HUES6 (cell line): ENCODE measurements around the gene PEX12.
"Not testable (repeated sequence)": the region's sequence is repeated elsewhere in the genome, so short reads cannot be mapped to it uniquely, and the experiment has no call there.

Experiments used
- H3K27ac ChIP-seq: 2 replicates; pipeline ENCODE4 v1.7.0; 2013; ENCODE audit warnings: low read depth, mild to moderate bottlenecking, low read length, inconsistent platforms
- H3K27me3 ChIP-seq: 2 replicates; pipeline ENCODE4 v1.6.1; 2013; ENCODE audit warnings: low read length; ENCODE audit not compliant: control insufficient read depth, insufficient read depth
- H3K36me3 ChIP-seq: 2 replicates; pipeline ENCODE4 v1.6.1; 2013; ENCODE audit warnings: low read length; ENCODE audit not compliant: control insufficient read depth, insufficient read depth
- H3K4me1 ChIP-seq: 2 replicates; pipeline ENCODE4 v1.6.1; 2013; ENCODE audit warnings: low read length; ENCODE audit not compliant: control insufficient read depth, insufficient read depth
- H3K4me3 ChIP-seq: 2 replicates; pipeline ENCODE4 v1.5.1; 2013; ENCODE audit warnings: low read depth, low read length
- H3K9ac ChIP-seq: one replicate; pipeline ENCODE4 v1.6.1; 2013; ENCODE audit warnings: mild to moderate bottlenecking, low read length
- H3K9me3 ChIP-seq: 2 replicates; pipeline ENCODE4 v1.6.1; 2013; ENCODE audit warnings: low read depth, low read length; ENCODE audit not compliant: control insufficient read depth, insufficient read depth

The PEX12 gene

DNA sequence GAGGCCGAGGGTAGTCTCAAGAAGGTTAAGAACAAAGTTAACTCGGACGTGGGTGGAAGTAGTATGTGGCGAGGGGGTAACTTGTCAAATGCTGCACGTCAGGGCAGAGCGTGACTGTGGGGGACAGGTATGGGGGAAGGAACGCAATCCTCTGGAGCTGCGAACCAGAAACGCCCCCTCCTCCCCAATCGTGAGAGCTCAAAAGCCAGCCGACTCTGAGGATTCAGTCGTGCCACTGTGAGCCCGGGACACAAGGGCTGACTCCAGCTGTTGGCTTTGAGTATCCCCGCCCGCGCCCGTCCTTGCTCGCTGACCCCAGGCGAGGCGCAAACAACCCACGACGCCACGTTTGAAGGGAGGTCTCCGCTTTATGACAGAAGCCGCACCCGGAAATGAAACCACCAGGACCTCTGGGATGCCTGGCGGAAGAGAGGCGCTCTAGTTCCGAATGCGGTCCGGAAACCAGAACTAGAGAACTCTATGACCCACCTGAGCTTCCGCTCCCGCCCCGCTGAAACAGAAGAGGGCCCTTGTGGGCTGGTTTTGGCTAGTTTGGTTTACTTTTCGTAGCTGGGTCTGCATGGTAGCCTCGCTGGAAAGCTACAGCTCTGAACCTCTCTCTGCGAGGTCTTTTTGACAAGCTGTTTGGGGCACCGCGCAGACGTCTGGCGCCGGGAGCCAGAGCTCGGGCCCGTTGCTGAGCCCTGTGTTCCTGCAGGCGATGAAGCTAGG, at the start of gene PEX12:
PEX12 (minus strand) TSS at position 375 of the 732 bp plus-strand sequence. CDS start 550 bp downstream, outside the sequence.
- Histone ChIP-seq H3K4me1 (peaks cover 3% of the 10 kb centered on the region; the same call in 1 of the 2 replicates), H3K9ac (peak within 1 kb of the TSS; percentile 94), H3K27me3 (no peaks in the 10 kb centered on the region), H3K4me3 (peak within 1 kb of the TSS; percentile 90), H3K36me3 (peaks cover 17% of the 10 kb centered on the region), H3K27ac (peak within 1 kb of the TSS; percentile 72; the same call in 1 of the 2 replicates), H3K9me3 (no peaks in the 10 kb centered on the region)

DNA sequence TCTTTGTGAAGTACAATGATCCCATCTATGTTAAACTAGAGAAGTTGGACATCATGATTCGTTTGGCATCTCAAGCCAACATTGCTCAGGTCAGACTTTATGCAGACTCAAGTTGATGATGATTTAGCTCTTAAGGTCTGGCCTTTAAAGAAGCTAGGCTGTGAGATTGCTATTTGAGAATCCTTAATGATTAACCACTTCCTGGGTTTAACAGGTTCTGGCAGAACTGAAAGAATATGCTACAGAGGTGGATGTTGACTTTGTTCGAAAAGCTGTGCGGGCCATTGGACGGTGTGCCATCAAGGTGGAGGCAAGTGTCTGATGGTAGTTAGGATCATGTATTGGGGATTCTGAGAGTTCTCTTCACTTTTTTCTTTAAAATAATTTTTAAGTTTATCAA, 49.0 kb upstream of the PEX12 start:
- H3K27me3 ChIP-seq: no peaks in the 10 kb centered on the region
- no peaks in the 10 kb centered on the region for H3K9me3 ChIP-seq
- H3K9ac ChIP-seq: no peak overlapping the region
- H3K27ac ChIP-seq: no peak overlapping the region
- H3K4me1 ChIP-seq: no peaks in the 10 kb centered on the region
- H3K36me3 ChIP-seq: peaks cover 82% of the 10 kb centered on the region
- no peak overlapping the region for H3K4me3 ChIP-seq

DNA sequence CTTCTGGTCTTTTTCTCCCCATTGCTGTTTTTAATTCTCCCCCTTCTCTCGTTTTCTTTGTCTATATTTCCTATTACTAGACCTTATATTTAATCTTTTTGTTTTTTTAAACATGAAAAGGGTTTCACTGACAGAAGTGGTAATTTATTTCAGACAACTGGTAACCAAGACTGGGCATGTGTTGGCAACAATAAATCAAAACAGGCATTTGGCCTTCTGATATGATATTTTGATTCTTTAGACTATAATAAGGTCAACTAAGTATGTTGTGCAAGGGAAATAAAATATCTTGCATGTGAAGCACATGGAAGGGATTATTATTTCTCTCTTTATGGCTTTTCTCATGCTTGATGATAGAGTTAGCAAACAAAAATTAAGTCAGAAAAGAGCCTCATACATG, 43.4 kb upstream of the PEX12 start:
- Histone ChIP-seq H3K27ac (no peak overlapping the region), H3K9ac (no peak overlapping the region), H3K27me3 (no peaks in the 10 kb centered on the region), H3K36me3 (peaks cover 64% of the 10 kb centered on the region), H3K9me3 (no peaks in the 10 kb centered on the region), H3K4me1 (no peaks in the 10 kb centered on the region), H3K4me3 (no peak overlapping the region)

DNA sequence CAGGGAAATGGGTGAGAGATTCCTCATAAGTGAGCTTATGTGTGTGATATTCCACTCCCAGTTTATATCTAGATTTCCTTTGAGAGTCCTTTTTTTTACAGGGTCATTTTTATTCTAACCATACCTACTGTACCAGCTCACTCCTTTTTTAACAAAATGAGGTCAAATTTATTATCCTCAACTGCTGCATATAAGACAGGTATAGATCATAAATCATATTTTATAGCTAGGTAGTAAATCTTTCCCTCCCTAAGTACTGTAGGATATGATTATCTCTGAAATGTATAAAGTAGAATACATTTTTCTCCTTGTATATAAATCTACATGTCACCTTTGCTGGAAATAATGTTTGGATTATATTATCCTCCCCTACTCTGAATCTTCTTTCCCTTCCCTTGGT, 40.3 kb upstream of the PEX12 start:
- H3K4me3 ChIP-seq: no peak overlapping the region
- H3K27me3 ChIP-seq: no peaks in the 10 kb centered on the region
- H3K9me3 ChIP-seq: no peaks in the 10 kb centered on the region
- no peak overlapping the region for H3K27ac ChIP-seq
- H3K4me1 ChIP-seq: no peaks in the 10 kb centered on the region
- peaks cover 48% of the 10 kb centered on the region for H3K36me3 ChIP-seq
- no peak overlapping the region for H3K9ac ChIP-seq

DNA sequence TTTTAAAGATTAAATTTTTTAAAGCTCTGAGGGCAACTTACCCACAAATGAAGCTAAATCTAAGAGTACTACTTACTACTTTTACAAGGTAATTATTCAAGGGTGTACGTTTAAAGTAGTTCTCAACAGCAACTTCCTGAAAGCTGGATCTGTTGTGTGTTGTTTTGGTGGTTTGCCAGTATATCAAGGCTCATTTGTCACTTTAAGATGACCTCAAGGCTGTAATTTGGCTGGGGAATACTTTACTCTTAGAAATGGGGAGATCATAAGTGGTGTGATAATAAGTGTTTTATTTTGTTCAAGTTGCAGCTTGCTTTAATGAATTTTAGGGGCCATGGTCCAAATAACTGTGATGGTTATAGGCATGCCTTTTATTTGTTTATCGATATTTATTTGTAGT, 39.1 kb upstream of the PEX12 start:
- no peak overlapping the region for H3K27ac ChIP-seq
- H3K27me3 ChIP-seq: no peaks in the 10 kb centered on the region
- peaks cover 54% of the 10 kb centered on the region for H3K36me3 ChIP-seq

DNA sequence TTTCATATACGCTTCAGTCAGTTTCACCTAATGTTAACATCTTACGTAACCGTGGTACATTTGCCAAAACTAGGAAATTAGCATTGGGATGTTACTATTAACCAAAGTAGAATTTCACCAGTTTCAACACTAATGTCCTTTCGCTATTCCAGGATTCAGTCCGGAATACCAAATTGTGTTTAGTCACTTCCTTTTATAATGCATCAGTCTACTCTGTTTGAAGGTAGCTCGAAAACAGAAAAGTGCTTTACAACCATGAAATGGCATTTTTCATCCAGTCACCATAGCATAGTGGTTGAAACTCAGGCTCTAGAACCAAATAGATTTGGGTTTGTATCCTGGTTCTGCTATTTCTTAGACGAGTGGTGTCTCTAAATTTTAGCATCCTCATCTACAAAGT, 38.2 kb upstream of the PEX12 start:
- Histone ChIP-seq H3K36me3 (peaks cover 62% of the 10 kb centered on the region), H3K27ac (no peak overlapping the region), H3K4me3 (no peak overlapping the region), H3K4me1 (no peaks in the 10 kb centered on the region), H3K9ac (no peak overlapping the region), H3K9me3 (no peaks in the 10 kb centered on the region), H3K27me3 (no peaks in the 10 kb centered on the region)

More for the DNA sequence above, 39.1 kb upstream of the PEX12 start:
- Histone ChIP-seq H3K9ac (no peak overlapping the region), H3K4me1 (no peaks in the 10 kb centered on the region), H3K4me3 (no peak overlapping the region), H3K9me3 (no peaks in the 10 kb centered on the region)

DNA sequence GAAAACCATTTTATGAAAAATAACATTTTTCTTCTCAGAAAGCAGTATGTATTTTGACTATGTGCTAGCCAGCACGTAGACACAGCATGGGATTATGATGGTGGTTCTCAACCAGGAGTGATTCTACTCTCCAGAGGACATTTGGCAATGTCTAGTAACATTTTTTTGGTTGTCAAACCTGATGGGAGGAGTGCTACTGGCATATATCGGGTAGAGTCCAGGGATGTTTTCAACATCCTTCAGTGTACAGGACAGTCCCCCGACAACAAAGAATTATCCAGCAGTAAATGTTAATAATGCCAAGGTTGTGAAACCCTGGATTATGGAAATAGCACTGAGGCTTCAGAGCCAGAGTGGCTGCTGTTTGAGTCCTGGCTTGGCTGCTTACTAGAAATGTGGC, 36.4 kb upstream of the PEX12 start:
- Histone ChIP-seq H3K4me3 (no peak overlapping the region), H3K27me3 (no peaks in the 10 kb centered on the region), H3K36me3 (peaks cover 71% of the 10 kb centered on the region), H3K9me3 (no peaks in the 10 kb centered on the region), H3K4me1 (no peaks in the 10 kb centered on the region), H3K9ac (no peak overlapping the region), H3K27ac (no peak overlapping the region)

DNA sequence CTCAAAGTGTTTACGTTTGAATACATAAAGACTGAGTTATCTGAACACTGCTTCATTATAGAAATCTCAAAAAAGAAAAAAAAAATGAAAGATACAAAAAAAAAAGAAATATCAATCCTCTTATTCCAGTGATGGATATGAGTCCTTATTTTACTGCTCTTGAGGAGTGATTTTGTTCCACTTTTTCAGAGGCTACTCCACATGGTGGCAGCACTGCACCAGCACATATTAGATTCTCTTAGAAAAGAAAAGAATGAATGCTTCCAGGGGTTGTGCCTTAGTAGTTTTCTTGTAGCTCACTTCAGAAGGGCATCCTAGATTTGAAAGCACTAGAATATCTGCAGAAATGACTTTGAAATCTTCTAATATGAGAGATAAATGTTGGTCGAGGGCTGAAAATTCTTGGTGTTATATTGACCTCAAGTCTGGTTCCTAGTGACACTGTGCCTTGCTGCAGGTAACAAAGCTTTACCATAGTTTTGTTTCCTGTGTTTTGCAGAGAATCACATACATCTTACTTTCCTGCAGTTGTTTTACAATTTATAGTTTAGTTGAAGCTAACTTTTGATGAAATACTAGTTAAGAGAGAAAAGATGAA, 34.7 kb upstream of the PEX12 start:
- no peaks in the 10 kb centered on the region for H3K9me3 ChIP-seq
- H3K4me1 ChIP-seq: no peaks in the 10 kb centered on the region
- H3K4me3 ChIP-seq: no peak overlapping the region
- peaks cover 73% of the 10 kb centered on the region for H3K36me3 ChIP-seq
- H3K9ac ChIP-seq: no peak overlapping the region
- H3K27ac ChIP-seq: no peak overlapping the region
- H3K27me3 ChIP-seq: no peaks in the 10 kb centered on the region

DNA sequence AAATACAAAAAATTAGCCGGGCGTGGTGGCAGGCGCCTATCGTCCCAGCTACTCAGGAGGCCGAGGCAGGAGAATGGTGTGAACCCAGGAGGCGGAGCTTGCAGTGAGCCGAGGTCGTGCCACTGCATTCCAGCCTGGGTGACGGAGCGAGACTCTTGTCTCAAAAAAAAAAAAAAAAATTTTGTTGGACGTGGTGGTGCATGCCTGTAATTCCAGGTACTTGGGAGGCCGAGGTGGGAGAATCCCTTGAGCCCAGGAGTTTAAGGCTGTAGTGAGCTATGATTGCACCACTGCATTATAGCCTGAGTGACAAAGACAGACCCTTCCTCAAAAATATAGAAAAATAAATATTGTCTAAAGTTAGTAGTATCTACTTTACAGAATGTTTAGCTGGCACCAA, 32.4 kb upstream of the PEX12 start:
- not testable (repeated sequence) for H3K4me3 ChIP-seq, H3K9me3 ChIP-seq, H3K27me3 ChIP-seq, H3K27ac ChIP-seq, H3K9ac ChIP-seq, H3K4me1 ChIP-seq
- H3K36me3 ChIP-seq: peaks cover 80% of the 10 kb centered on the region

DNA sequence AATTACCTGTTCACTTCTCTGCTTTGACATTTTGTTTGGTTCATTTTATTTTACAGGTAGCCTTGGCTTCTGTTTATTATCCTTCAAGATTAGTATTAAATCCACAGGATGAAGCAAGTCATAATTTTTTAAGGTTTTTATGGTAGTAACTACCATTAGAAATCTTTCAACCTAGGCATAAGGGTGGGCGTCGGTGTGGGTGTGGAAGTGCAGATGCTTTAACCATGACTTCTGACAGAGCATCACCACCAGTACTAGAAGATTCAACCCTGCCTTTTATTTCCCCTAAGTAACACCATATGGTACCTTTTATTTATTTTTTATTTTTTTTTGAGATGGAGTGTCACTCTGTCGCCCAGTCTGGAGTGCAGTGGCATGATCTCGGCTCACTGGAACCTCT, 31.5 kb upstream of the PEX12 start:
- H3K4me1 ChIP-seq: no peaks in the 10 kb centered on the region
- no peak overlapping the region for H3K27ac ChIP-seq
- H3K9ac ChIP-seq: no peak overlapping the region
- no peak overlapping the region for H3K4me3 ChIP-seq
- no peaks in the 10 kb centered on the region for H3K27me3 ChIP-seq
- H3K9me3 ChIP-seq: no peaks in the 10 kb centered on the region
- peaks cover 85% of the 10 kb centered on the region for H3K36me3 ChIP-seq

DNA sequence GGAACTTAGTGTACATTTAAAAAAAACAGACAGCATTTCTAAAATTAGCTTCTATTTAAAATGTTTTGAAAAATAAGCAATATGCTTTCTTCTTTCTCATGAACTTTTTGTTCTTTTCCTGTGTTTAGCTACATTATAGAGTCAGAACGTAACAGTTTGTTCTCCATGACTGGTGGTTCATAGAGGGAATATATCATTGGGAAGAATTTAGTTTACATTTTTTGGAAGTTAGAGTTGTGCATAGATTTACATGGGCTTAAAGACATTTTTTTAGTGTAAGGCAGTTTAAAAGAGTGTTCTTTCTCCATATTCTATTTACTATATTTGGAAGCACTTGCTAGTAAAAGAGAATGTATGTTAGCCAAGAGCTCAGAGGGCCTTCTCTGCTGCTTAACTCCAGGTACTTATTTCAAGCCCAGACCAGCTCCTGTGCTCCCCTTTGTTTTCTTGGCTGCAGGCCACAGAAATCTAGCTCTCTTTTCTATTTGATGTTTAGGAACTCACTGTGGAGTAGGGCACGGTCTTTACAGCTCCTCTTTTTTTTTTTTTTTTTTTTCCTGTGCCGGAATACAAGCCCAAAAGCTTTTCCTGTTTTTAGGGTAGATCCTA, 29.0 kb upstream of the PEX12 start:
- Histone ChIP-seq H3K4me3 (no peak overlapping the region), H3K9ac (no peak overlapping the region), H3K27me3 (no peaks in the 10 kb centered on the region), H3K27ac (no peak overlapping the region), H3K36me3 (peaks cover 84% of the 10 kb centered on the region), H3K4me1 (no peaks in the 10 kb centered on the region), H3K9me3 (no peaks in the 10 kb centered on the region)
